ENCODE measurements around the gene STAT2. TPM values are rescaled to one million over a fixed set of nuclear protein-coding genes. Genes with fewer than 3 reads are reported as not detected.
A peak's percentile ranks its signal among the peaks of the same experiment; 100 is the strongest.

Gene STAT2
- total RNA-seq, 1 experiment from 2014 or later, result 76.6 TPM

GRCh38 chr12:56341616-56342015, 18.3 kb downstream of the STAT2 start:
- H3K9me2 ChIP-seq (ENCODE audit: insufficient read depth), result no peaks in the 10 kb centered on the region
- no peaks in the 10 kb centered on the region for H3K9me3 ChIP-seq (ENCODE audit: insufficient read depth, low read depth)
- no peak for DNase-seq
- peaks cover 21% of the 10 kb centered on the region for H3F3A ChIP-seq (ENCODE audit: insufficient read depth, low read depth)
- no peak overlapping the region for H3K4me3 ChIP-seq
- H3K79me2 ChIP-seq (ENCODE audit: low read depth), result no peaks in the 10 kb centered on the region
- H4K20me1 ChIP-seq (ENCODE audit: insufficient read depth), result no peaks in the 10 kb centered on the region
- POLR2A ChIA-PET (ENCODE audit: unreplicated experiment), result no interaction called here
- no peak overlapping the region for H3K27ac ChIP-seq
- no peak overlapping the region for H3K4me2 ChIP-seq
- TF ChIP-seq EZH2 (IDR thresholded peaks at IDR 0.05; ENCODE audit: low read depth), result no peak
- no peak for TF ChIP-seq CTCF (conservative IDR thresholded peaks at IDR 0.05)
- CTCF ChIA-PET, result no interaction called here
- H3K4me1 ChIP-seq (replicated peaks; ENCODE audit: insufficient read depth), result peaks cover 20% of the 10 kb centered on the region
- H3K36me3 ChIP-seq (ENCODE audit: low read depth), result no peaks in the 10 kb centered on the region
- no peaks in the 10 kb centered on the region for H3K27me3 ChIP-seq (ENCODE audit: insufficient read depth, low read depth)
- no peak overlapping the region for H2AFZ ChIP-seq
- intact Hi-C loops (cut with micrococcal nuclease; ENCODE audit: unreplicated experiment), result no loop called here
- BruUV-seq (replicated peaks), result no TSS peak

GRCh38 chr12:56339158-56339422, 20.8 kb downstream of the STAT2 start:
- Histone ChIP-seq H3K36me3 (ENCODE audit: low read depth) (no peaks in the 10 kb centered on the region), H2AFZ (peak overlapping the region; percentile 24; the same call in 1 of the 2 replicates), H3K9me3 (ENCODE audit: insufficient read depth, low read depth) (no peaks in the 10 kb centered on the region), H4K20me1 (ENCODE audit: insufficient read depth) (no peaks in the 10 kb centered on the region), H3K79me2 (ENCODE audit: low read depth) (peaks cover 5% of the 10 kb centered on the region), H3K27ac (peak overlapping the region; percentile 64), H3K9me2 (ENCODE audit: insufficient read depth) (no peaks in the 10 kb centered on the region), H3K27me3 (ENCODE audit: insufficient read depth, low read depth) (no peaks in the 10 kb centered on the region), H3K4me3 (no peak overlapping the region), H3F3A (ENCODE audit: insufficient read depth, low read depth) (peaks cover 31% of the 10 kb centered on the region), H3K4me2 (peak overlapping the region; percentile 47), H3K4me1 (replicated peaks; ENCODE audit: insufficient read depth) (peaks cover 29% of the 10 kb centered on the region)
- ChIA-PET CTCF (no interaction called here), POLR2A (ENCODE audit: unreplicated experiment) (interaction anchor here (0.6 to 1.0 kb wide), 3 partner anchors 21 to 162 kb away, joined by 3 to 10 read pairs (median 3); partner anchors contain the start of gene STAT2)
- BruUV-seq (replicated peaks), result no TSS peak
- intact Hi-C loops (cut with micrococcal nuclease; ENCODE audit: unreplicated experiment), result no loop called here
- DNase-seq, result no peak
- TF ChIP-seq EZH2 (IDR thresholded peaks at IDR 0.05; ENCODE audit: low read depth), result no peak
- TF ChIP-seq CTCF (conservative IDR thresholded peaks at IDR 0.05), result no peak

- BruUV-seq (replicated peaks), result TSS peak; percentile 1
- Histone ChIP-seq H3F3A (ENCODE audit: insufficient read depth, low read depth) (peaks cover 31% of the 10 kb centered on the region), H2AFZ (peak within 1 kb of the TSS; percentile 24), H4K20me1 (ENCODE audit: insufficient read depth) (no peaks in the 10 kb centered on the region), H3K4me1 (replicated peaks; ENCODE audit: insufficient read depth) (peaks cover 29% of the 10 kb centered on the region), H3K9me2 (ENCODE audit: insufficient read depth) (no peaks in the 10 kb centered on the region), H3K27ac (peak within 1 kb of the TSS; percentile 64), H3K36me3 (ENCODE audit: low read depth) (no peaks in the 10 kb centered on the region), H3K4me3 (no peak within 1 kb of the TSS), H3K79me2 (ENCODE audit: low read depth) (peaks cover 5% of the 10 kb centered on the region), H3K4me2 (peak within 1 kb of the TSS; percentile 47), H3K27me3 (ENCODE audit: insufficient read depth, low read depth) (no peaks in the 10 kb centered on the region), H3K9me3 (ENCODE audit: insufficient read depth, low read depth) (no peaks in the 10 kb centered on the region)
- CTCF ChIA-PET, result interaction anchor here (0.6 kb wide), 1 partner anchor 20 kb away, joined by 3 read pairs; no protein-coding TSS in a partner anchor
- DNase-seq, result peak; percentile 71 to 74
- TF ChIP-seq CTCF (conservative IDR thresholded peaks at IDR 0.05), result no peak
- TF ChIP-seq EZH2 (IDR thresholded peaks at IDR 0.05; ENCODE audit: low read depth), result no peak
- intact Hi-C loops (cut with micrococcal nuclease; ENCODE audit: unreplicated experiment), result no loop called here
- POLR2A ChIA-PET (ENCODE audit: unreplicated experiment), result interaction anchor here (0.5 to 1.0 kb wide), 4 partner anchors 21 to 291 kb away, joined by 3 read pairs; partner anchors contain the start of gene STAT2
Observed at GRCh38 chr12:56338308-56339157, 21.4 kb downstream of the STAT2 start, which contains the start of gene IL23A. Gene IL23A (plus strand): TSS chr12:56338884. CDS start chr12:56339045, 161 bp downstream.

All from PC-9 (cell line).